ENCODE measurements around the gene SARS1.

- TF ChIP-seq EP300 (IDR thresholded peaks at IDR 0.05; ENCODE audit: borderline replicate concordance) (no peak), YY1 (IDR thresholded peaks at IDR 0.05; ENCODE audit: low read depth) (no peak), RAD21 (IDR thresholded peaks at IDR 0.05; ENCODE audit: low read depth) (no peak), CEBPB (IDR thresholded peaks at IDR 0.05) (no peak), EGR1 (IDR thresholded peaks at IDR 0.05) (no peak), TCF12 (IDR thresholded peaks at IDR 0.05; ENCODE audit: low read depth) (no peak), CREB1 (IDR thresholded peaks at IDR 0.05; ENCODE audit: low read depth) (no peak), TAF1 (IDR thresholded peaks at IDR 0.05; ENCODE audit: low read depth) (no peak), FOXM1 (IDR thresholded peaks at IDR 0.05; ENCODE audit: borderline replicate concordance, low read depth) (no peak)
- TF ChIP-seq, protein P1, sequence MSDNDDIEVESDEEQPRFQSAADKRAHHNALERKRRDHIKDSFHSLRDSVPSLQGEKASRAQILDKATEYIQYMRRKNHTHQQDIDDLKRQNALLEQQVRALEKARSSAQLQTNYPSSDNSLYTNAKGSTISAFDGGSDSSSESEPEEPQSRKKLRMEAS (IDR thresholded peaks at IDR 0.05): no peak
- TF ChIP-seq, protein P2, sequence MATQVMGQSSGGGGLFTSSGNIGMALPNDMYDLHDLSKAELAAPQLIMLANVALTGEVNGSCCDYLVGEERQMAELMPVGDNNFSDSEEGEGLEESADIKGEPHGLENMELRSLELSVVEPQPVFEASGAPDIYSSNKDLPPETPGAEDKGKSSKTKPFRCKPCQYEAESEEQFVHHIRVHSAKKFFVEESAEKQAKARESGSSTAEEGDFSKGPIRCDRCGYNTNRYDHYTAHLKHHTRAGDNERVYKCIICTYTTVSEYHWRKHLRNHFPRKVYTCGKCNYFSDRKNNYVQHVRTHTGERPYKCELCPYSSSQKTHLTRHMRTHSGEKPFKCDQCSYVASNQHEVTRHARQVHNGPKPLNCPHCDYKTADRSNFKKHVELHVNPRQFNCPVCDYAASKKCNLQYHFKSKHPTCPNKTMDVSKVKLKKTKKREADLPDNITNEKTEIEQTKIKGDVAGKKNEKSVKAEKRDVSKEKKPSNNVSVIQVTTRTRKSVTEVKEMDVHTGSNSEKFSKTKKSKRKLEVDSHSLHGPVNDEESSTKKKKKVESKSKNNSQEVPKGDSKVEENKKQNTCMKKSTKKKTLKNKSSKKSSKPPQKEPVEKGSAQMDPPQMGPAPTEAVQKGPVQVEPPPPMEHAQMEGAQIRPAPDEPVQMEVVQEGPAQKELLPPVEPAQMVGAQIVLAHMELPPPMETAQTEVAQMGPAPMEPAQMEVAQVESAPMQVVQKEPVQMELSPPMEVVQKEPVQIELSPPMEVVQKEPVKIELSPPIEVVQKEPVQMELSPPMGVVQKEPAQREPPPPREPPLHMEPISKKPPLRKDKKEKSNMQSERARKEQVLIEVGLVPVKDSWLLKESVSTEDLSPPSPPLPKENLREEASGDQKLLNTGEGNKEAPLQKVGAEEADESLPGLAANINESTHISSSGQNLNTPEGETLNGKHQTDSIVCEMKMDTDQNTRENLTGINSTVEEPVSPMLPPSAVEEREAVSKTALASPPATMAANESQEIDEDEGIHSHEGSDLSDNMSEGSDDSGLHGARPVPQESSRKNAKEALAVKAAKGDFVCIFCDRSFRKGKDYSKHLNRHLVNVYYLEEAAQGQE (IDR thresholded peaks at IDR 0.05; ENCODE audit: low read depth): no peak
Measured at GRCh38 chr1:109238382-109238781, 24.7 kb downstream of the SARS1 start.

All from Ishikawa (cell line).